Neural crest cell (in vitro differentiated cells): ENCODE measurements around the gene PDE4A. TPM values are rescaled to one million over a fixed set of nuclear protein-coding genes. Genes with fewer than 3 reads are reported as not detected.
"Not testable (repeated sequence)": the region's sequence is repeated elsewhere in the genome, so short reads cannot be mapped to it uniquely, and the experiment has no call there.

Source experiments
- DNase-seq: peaks from one replicate; pipeline ENCODE4 v3.0.0; 2021; ENCODE audit warnings: low read depth, mixed read lengths, low spot score
- H3K27ac Mint-ChIP-seq: one replicate; pipeline ENCODE4 v1.8.0; 2021; ENCODE audit warnings: mild to moderate bottlenecking, mixed read lengths; ENCODE audit not compliant: unreplicated experiment
- H3K27me3 Mint-ChIP-seq: 2 replicates; pipeline ENCODE4 v1.8.0; 2021; ENCODE audit warnings: low read depth, mild to moderate bottlenecking, mixed read lengths
- H3K36me3 Mint-ChIP-seq: 2 replicates; pipeline ENCODE4 v1.8.0; 2021; ENCODE audit warnings: low read depth, mild to moderate bottlenecking, mixed read lengths
- H3K4me1 Mint-ChIP-seq: 2 replicates; pipeline ENCODE4 v1.8.0; 2021; ENCODE audit warnings: mixed read lengths
- H3K4me3 Mint-ChIP-seq: one replicate; pipeline ENCODE4 v1.8.0; 2021; ENCODE audit warnings: mild to moderate bottlenecking, mixed read lengths
- H3K9me3 Mint-ChIP-seq: 2 replicates; pipeline ENCODE4 v1.8.0; 2021; ENCODE audit warnings: mixed read lengths
- CTCF ChIP-seq: fragments of 200-600 bp; sonication (generic); conservative IDR thresholded peaks from 2 replicates; pipeline ENCODE4 v1.5.0; 2021; ENCODE audit warnings: antibody characterized with exemption, mild to moderate bottlenecking
- total RNA-seq: library from RNA; stranded (reverse); gene quantifications from 2 replicates; pipeline ENCODE4 v1.2.1, GENCODE V29; 2021

The PDE4A gene
- total RNA-seq, 1 donor from 2014 or later = 1.5 TPM

GRCh38 chr19:10450191-10450852, 30.0 kb downstream of the PDE4A start:
- DNase-seq = no peak
- Mint-ChIP-seq H3K27ac (no peak overlapping the region), H3K4me1 (peaks cover 10% of the 10 kb centered on the region), H3K9me3 (no peaks in the 10 kb centered on the region), H3K4me3 (no peak overlapping the region), H3K27me3 (peaks cover 2% of the 10 kb centered on the region), H3K36me3 (no peaks in the 10 kb centered on the region)
- TF ChIP-seq CTCF = no peak

GRCh38 chr19:10450853-10451609, 30.7 kb downstream of the PDE4A start:
- Mint-ChIP-seq H3K4me3 (no peak overlapping the region), H3K27ac (no peak overlapping the region), H3K27me3 (peaks cover 2% of the 10 kb centered on the region), H3K36me3 (no peaks in the 10 kb centered on the region), H3K4me1 (peaks cover 10% of the 10 kb centered on the region), H3K9me3 (no peaks in the 10 kb centered on the region)
- no peak for DNase-seq
- TF ChIP-seq CTCF = no peak

- DNase-seq = no peak
- H3K4me1 Mint-ChIP-seq = peaks cover 10% of the 10 kb centered on the region
- H3K27ac Mint-ChIP-seq = no peak overlapping the region
- H3K36me3 Mint-ChIP-seq = no peaks in the 10 kb centered on the region
- no peak overlapping the region for H3K4me3 Mint-ChIP-seq
- no peaks in the 10 kb centered on the region for H3K9me3 Mint-ChIP-seq
- TF ChIP-seq CTCF = no peak
- H3K27me3 Mint-ChIP-seq = peaks cover 2% of the 10 kb centered on the region
These were observed 32.6 kb downstream of the PDE4A start for GRCh38 chr19:10452726-10453618.

- Mint-ChIP-seq H3K4me3 (no peak overlapping the region), H3K27ac (no peak overlapping the region), H3K27me3 (peaks cover 2% of the 10 kb centered on the region), H3K36me3 (no peaks in the 10 kb centered on the region), H3K4me1 (peaks cover 10% of the 10 kb centered on the region), H3K9me3 (no peaks in the 10 kb centered on the region)
- no peak for TF ChIP-seq CTCF
- no peak for DNase-seq
These were observed 33.5 kb downstream of the PDE4A start for GRCh38 chr19:10453852-10454251.

- Mint-ChIP-seq H3K4me1 (peaks cover 10% of the 10 kb centered on the region), H3K27ac (no peak overlapping the region), H3K27me3 (peaks cover 2% of the 10 kb centered on the region), H3K36me3 (no peaks in the 10 kb centered on the region), H3K9me3 (no peaks in the 10 kb centered on the region), H3K4me3 (no peak overlapping the region)
- peak; percentile 40 for DNase-seq
- no peak for TF ChIP-seq CTCF
These were observed 33.9 kb downstream of the PDE4A start for GRCh38 chr19:10454267-10454666.

- not testable (repeated sequence) for H3K4me1 Mint-ChIP-seq, DNase-seq, H3K4me3 Mint-ChIP-seq, H3K27ac Mint-ChIP-seq, H3K36me3 Mint-ChIP-seq, H3K27me3 Mint-ChIP-seq, H3K9me3 Mint-ChIP-seq
These were observed 38.4 kb downstream of the PDE4A start for GRCh38 chr19:10458733-10459132.
